ENCODE data around the gene HRH1. TPM values are rescaled to one million over a fixed set of nuclear protein-coding genes. Genes with fewer than 3 reads are reported as not detected.
A peak's percentile ranks its signal among the peaks of the same experiment; 100 is the strongest.

The HRH1 gene
- polyA plus RNA-seq, 3 donors, result 0.08 to 0.24 TPM; not detected in 1

GRCh38 chr3:11206316-11206715 is 52.0 kb downstream of the HRH1 start:
- DNase-seq, result no peak
- Histone ChIP-seq H3K27me3 (ENCODE audit: control insufficient read depth in 2 of 2, insufficient read depth in 2 of 2, low read length in 2 of 2) (no peaks in the 10 kb centered on the region), H2AFZ (ENCODE audit: insufficient read depth, low read depth, low read length, poor library complexity, severe bottlenecking) (no peak overlapping the region), H3K4me2 (replicated peaks; ENCODE audit: extremely low read depth, low read length, poor library complexity, severe bottlenecking) (no peak overlapping the region), H3K9ac (ENCODE audit: insufficient read depth, low read length, poor library complexity, severe bottlenecking) (no peak overlapping the region), H3K27ac (ENCODE audit: low read depth in 1 of 2, low read length in 2 of 2) (no peak overlapping the region), H3K4me1 (ENCODE audit: control insufficient read depth in 1 of 2, insufficient read depth in 2 of 2, low read length in 2 of 2) (no peaks in the 10 kb centered on the region), H3K9me3 (replicated peaks in 1 of 2; ENCODE audit: control insufficient read depth in 1 of 2, insufficient read depth in 1 of 2, low read length in 2 of 2) (no peaks in the 10 kb centered on the region), H3K4me3 (replicated peaks in 1 of 3; ENCODE audit: low read depth in 2 of 3, low read length in 3 of 3) (no peak overlapping the region), H3K36me3 (replicated peaks in 1 of 2; ENCODE audit: control insufficient read depth in 1 of 2, insufficient read depth in 2 of 2, low read length in 2 of 2) (peaks cover 7 to 49% of the 10 kb centered on the region in 2 donors), H4K20me1 (ENCODE audit: insufficient read depth, low read length) (no peaks in the 10 kb centered on the region), H3K79me2 (ENCODE audit: insufficient read depth, low read length) (no peaks in the 10 kb centered on the region)
- 97% methylated on average over 7 of the region's 8 CpGs for WGBS (ENCODE audit: insufficient coverage)
- H3K4me3 Mint-ChIP-seq, result no peak overlapping the region
- peaks cover 9% of the 10 kb centered on the region for H3K4me1 Mint-ChIP-seq
- no peak for TF ChIP-seq CTCF (IDR thresholded peaks at IDR 0.05)
- peaks cover 43 to 60% of the 10 kb centered on the region in 2 donors for H3K36me3 Mint-ChIP-seq
- H3K27ac Mint-ChIP-seq, result peak overlapping the region in 2 of 7 donors; percentile 19 to 32
- intact Hi-C loops (cut with micrococcal nuclease), result no loop called here
- H3K27me3 Mint-ChIP-seq (ENCODE audit: low read depth in 3 of 3), result peaks cover 0 to 4% (median 0%) of the 10 kb centered on the region in 3 donors
- peaks cover 0 to 1% (median 0%) of the 10 kb centered on the region in 7 donors for H3K9me3 Mint-ChIP-seq

- Histone ChIP-seq H3K9ac (ENCODE audit: insufficient read depth, low read length, poor library complexity, severe bottlenecking) (no peak overlapping the region), H3K4me1 (ENCODE audit: control insufficient read depth in 1 of 2, insufficient read depth in 2 of 2, low read length in 2 of 2) (no peaks in the 10 kb centered on the region), H3K27ac (ENCODE audit: low read depth in 1 of 2, low read length in 2 of 2) (no peak overlapping the region), H3K79me2 (ENCODE audit: insufficient read depth, low read length) (no peaks in the 10 kb centered on the region), H3K36me3 (replicated peaks in 1 of 2; ENCODE audit: control insufficient read depth in 1 of 2, insufficient read depth in 2 of 2, low read length in 2 of 2) (peaks cover 7 to 49% of the 10 kb centered on the region in 2 donors), H3K4me2 (replicated peaks; ENCODE audit: extremely low read depth, low read length, poor library complexity, severe bottlenecking) (no peak overlapping the region), H3K27me3 (ENCODE audit: control insufficient read depth in 2 of 2, insufficient read depth in 2 of 2, low read length in 2 of 2) (no peaks in the 10 kb centered on the region), H3K9me3 (replicated peaks in 1 of 2; ENCODE audit: control insufficient read depth in 1 of 2, insufficient read depth in 1 of 2, low read length in 2 of 2) (no peaks in the 10 kb centered on the region), H2AFZ (ENCODE audit: insufficient read depth, low read depth, low read length, poor library complexity, severe bottlenecking) (no peak overlapping the region), H3K4me3 (replicated peaks in 1 of 3; ENCODE audit: low read depth in 2 of 3, low read length in 3 of 3) (no peak overlapping the region), H4K20me1 (ENCODE audit: insufficient read depth, low read length) (no peaks in the 10 kb centered on the region)
- peaks cover 0 to 4% (median 0%) of the 10 kb centered on the region in 3 donors for H3K27me3 Mint-ChIP-seq (ENCODE audit: low read depth in 3 of 3)
- no peak for TF ChIP-seq CTCF (IDR thresholded peaks at IDR 0.05)
- WGBS (ENCODE audit: insufficient coverage), result 99% methylated on average over 8 of the region's 8 CpGs
- peaks cover 0 to 1% (median 0%) of the 10 kb centered on the region in 7 donors for H3K9me3 Mint-ChIP-seq
- no peak for DNase-seq
- intact Hi-C loops (cut with micrococcal nuclease), result no loop called here
- peaks cover 4% of the 10 kb centered on the region for H3K4me1 Mint-ChIP-seq
- H3K36me3 Mint-ChIP-seq, result peaks cover 43 to 64% of the 10 kb centered on the region in 2 donors
- peak overlapping the region in 3 of 7 donors; percentile 19 to 76 (median 40) for H3K27ac Mint-ChIP-seq
- H3K4me3 Mint-ChIP-seq, result no peak overlapping the region
These were observed 52.7 kb downstream of the HRH1 start for GRCh38 chr3:11206953-11207352.

Measured in CD14-positive monocyte (primary cell).